ENCODE data around the gene C11orf97.

- TF ChIP-seq HDAC2 (IDR thresholded peaks at IDR 0.05), result no peak
- no peak for TF ChIP-seq REST (IDR thresholded peaks at IDR 0.05)
- no peak for TF ChIP-seq ESRRA (IDR thresholded peaks at IDR 0.05; ENCODE audit: borderline replicate concordance, low read length)
- no peak for TF ChIP-seq MAX (IDR thresholded peaks at IDR 0.05)
- TF ChIP-seq POLR2A (IDR thresholded peaks at IDR 0.05; ENCODE audit: low read length), result no peak
- TF ChIP-seq RFX5 (IDR thresholded peaks at IDR 0.05), result no peak
- no peak for TF ChIP-seq MAFK (IDR thresholded peaks at IDR 0.05; ENCODE audit: partially characterized antibody)
- TF ChIP-seq PHF8 (IDR thresholded peaks at IDR 0.05; ENCODE audit: borderline replicate concordance, low read depth), result no peak
- TF ChIP-seq ZSCAN20 (CRISPR knock-in tag; IDR thresholded peaks at IDR 0.05), result no peak
- TF ChIP-seq, protein P1, sequence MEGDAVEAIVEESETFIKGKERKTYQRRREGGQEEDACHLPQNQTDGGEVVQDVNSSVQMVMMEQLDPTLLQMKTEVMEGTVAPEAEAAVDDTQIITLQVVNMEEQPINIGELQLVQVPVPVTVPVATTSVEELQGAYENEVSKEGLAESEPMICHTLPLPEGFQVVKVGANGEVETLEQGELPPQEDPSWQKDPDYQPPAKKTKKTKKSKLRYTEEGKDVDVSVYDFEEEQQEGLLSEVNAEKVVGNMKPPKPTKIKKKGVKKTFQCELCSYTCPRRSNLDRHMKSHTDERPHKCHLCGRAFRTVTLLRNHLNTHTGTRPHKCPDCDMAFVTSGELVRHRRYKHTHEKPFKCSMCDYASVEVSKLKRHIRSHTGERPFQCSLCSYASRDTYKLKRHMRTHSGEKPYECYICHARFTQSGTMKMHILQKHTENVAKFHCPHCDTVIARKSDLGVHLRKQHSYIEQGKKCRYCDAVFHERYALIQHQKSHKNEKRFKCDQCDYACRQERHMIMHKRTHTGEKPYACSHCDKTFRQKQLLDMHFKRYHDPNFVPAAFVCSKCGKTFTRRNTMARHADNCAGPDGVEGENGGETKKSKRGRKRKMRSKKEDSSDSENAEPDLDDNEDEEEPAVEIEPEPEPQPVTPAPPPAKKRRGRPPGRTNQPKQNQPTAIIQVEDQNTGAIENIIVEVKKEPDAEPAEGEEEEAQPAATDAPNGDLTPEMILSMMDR (IDR thresholded peaks at IDR 0.05), result no peak
- no peak for TF ChIP-seq SREBF2 (IDR thresholded peaks at IDR 0.05)
- TF ChIP-seq RAD21 (conservative IDR thresholded peaks at IDR 0.05 in 1 of 2, IDR thresholded peaks at IDR 0.05 in 1 of 2), result no peak
- TF ChIP-seq, protein P2, sequence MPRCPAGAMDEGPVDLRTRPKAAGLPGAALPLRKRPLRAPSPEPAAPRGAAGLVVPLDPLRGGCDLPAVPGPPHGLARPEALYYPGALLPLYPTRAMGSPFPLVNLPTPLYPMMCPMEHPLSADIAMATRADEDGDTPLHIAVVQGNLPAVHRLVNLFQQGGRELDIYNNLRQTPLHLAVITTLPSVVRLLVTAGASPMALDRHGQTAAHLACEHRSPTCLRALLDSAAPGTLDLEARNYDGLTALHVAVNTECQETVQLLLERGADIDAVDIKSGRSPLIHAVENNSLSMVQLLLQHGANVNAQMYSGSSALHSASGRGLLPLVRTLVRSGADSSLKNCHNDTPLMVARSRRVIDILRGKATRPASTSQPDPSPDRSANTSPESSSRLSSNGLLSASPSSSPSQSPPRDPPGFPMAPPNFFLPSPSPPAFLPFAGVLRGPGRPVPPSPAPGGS (IDR thresholded peaks at IDR 0.05), result no peak
- TF ChIP-seq, protein P3, sequence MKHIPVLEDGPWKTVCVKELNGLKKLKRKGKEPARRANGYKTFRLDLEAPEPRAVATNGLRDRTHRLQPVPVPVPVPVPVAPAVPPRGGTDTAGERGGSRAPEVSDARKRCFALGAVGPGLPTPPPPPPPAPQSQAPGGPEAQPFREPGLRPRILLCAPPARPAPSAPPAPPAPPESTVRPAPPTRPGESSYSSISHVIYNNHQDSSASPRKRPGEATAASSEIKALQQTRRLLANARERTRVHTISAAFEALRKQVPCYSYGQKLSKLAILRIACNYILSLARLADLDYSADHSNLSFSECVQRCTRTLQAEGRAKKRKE (CRISPR knock-in tag; IDR thresholded peaks at IDR 0.05; ENCODE audit: low read depth), result no peak
Observed at GRCh38 chr11:94477624-94478023, 34.6 kb upstream of the C11orf97 start.

Measured in A549 (cell line).